ENCODE results near the gene MRPS31.
A peak's percentile ranks its signal among the peaks of the same experiment; 100 is the strongest.

DNA sequence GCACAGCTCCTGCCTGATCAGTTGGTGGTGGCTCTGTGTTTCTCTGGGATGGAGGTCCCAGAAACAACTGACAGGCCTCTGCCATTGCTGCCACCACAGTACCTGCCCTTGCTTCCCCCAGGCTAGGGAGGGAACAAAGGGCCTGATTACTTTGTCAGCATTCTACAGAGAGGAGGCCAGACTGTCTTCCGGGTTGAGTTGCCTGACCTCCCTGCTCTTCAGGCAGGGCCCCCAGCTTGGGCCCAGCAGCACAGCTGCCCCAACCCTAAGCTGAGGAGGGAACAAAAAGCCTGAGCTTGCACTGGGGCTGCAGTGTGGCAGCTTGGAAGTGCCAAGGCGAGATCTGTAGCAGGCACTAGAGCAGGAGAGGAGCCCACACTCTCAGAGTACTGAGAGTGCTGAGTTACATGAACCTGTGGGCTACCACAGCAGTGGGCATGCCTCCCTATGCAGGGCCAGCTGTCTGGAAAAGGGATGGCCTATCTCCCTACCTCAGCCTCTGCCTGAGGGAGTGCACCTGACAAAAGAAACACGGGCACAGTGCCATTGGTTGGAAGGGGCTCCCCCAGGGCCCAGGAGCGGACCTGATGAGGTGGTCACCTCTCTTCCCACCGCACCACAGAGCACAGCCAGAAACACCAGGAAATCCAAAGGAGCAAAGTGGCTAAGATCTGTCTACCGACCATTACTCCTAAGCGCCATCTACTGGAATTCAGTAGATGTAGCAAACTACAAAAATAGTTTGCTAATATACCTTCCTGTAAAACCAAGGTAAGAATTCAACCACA lies 42.9 kb upstream of the MRPS31 start:
- TF ChIP-seq, protein P1, sequence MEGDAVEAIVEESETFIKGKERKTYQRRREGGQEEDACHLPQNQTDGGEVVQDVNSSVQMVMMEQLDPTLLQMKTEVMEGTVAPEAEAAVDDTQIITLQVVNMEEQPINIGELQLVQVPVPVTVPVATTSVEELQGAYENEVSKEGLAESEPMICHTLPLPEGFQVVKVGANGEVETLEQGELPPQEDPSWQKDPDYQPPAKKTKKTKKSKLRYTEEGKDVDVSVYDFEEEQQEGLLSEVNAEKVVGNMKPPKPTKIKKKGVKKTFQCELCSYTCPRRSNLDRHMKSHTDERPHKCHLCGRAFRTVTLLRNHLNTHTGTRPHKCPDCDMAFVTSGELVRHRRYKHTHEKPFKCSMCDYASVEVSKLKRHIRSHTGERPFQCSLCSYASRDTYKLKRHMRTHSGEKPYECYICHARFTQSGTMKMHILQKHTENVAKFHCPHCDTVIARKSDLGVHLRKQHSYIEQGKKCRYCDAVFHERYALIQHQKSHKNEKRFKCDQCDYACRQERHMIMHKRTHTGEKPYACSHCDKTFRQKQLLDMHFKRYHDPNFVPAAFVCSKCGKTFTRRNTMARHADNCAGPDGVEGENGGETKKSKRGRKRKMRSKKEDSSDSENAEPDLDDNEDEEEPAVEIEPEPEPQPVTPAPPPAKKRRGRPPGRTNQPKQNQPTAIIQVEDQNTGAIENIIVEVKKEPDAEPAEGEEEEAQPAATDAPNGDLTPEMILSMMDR (conservative IDR thresholded peaks at IDR 0.05): peak; percentile 73
- no peak for TF ChIP-seq ZFX (IDR thresholded peaks at IDR 0.05)

All from C4-2B (cell line).